ENCODE measurements around the gene METTL9.

Gene METTL9

GRCh38 chr16:21694609-21695008 is 95.2 kb downstream of the METTL9 start:
- no peaks in the 10 kb centered on the region for H3F3A ChIP-seq (ENCODE audit: low read depth)
- TF ChIP-seq CTCF (conservative IDR thresholded peaks at IDR 0.05; ENCODE audit: low read length), result no peak
- no peak for TF ChIP-seq EZH2phosphoT487 (IDR thresholded peaks at IDR 0.05; ENCODE audit: borderline replicate concordance)

GRCh38 chr16:21697032-21697431 is 97.7 kb downstream of the METTL9 start:
- no peak overlapping the region for H3K9ac ChIP-seq (ENCODE audit: low read depth, low read length, poor library complexity, severe bottlenecking)
- no peak overlapping the region for H2AFZ ChIP-seq (ENCODE audit: low read length)
- H3K4me2 ChIP-seq (ENCODE audit: low read depth, low read length, poor library complexity, severe bottlenecking), result no peak overlapping the region
- H3K79me2 ChIP-seq (ENCODE audit: insufficient read depth, low read length), result no peaks in the 10 kb centered on the region
- no peak overlapping the region for H3K4me3 ChIP-seq (ENCODE audit: low read length, poor library complexity, severe bottlenecking)
- no peaks in the 10 kb centered on the region for H3F3A ChIP-seq (ENCODE audit: low read depth)
- no peak for TF ChIP-seq EZH2phosphoT487 (IDR thresholded peaks at IDR 0.05; ENCODE audit: borderline replicate concordance)
- no peak for TF ChIP-seq CTCF (conservative IDR thresholded peaks at IDR 0.05; ENCODE audit: low read length)
- no peaks in the 10 kb centered on the region for H3K9me2 ChIP-seq (replicated peaks; ENCODE audit: low read depth, low read length)
- no peaks in the 10 kb centered on the region for H4K20me1 ChIP-seq (ENCODE audit: insufficient read depth, low read length, poor library complexity, severe bottlenecking)
- no peaks in the 10 kb centered on the region for H3K9me3 ChIP-seq (ENCODE audit: insufficient read depth, low read depth, low read length)
- H3K36me3 ChIP-seq (ENCODE audit: insufficient read depth, low read length), result no peaks in the 10 kb centered on the region
- no peaks in the 10 kb centered on the region for H3K4me1 ChIP-seq (ENCODE audit: insufficient read depth, low read length, poor library complexity, severe bottlenecking)
- no peaks in the 10 kb centered on the region for H3K27me3 ChIP-seq (ENCODE audit: insufficient read depth, low read length, poor library complexity, severe bottlenecking)

More at GRCh38 chr16:21694609-21695008, 95.2 kb downstream of the METTL9 start:
- no peaks in the 10 kb centered on the region for H3K9me2 ChIP-seq (replicated peaks; ENCODE audit: low read depth, low read length)
- H3K9ac ChIP-seq (ENCODE audit: low read depth, low read length, poor library complexity, severe bottlenecking), result no peak overlapping the region
- no peaks in the 10 kb centered on the region for H4K20me1 ChIP-seq (ENCODE audit: insufficient read depth, low read length, poor library complexity, severe bottlenecking)
- H3K36me3 ChIP-seq (ENCODE audit: insufficient read depth, low read length), result no peaks in the 10 kb centered on the region
- no peaks in the 10 kb centered on the region for H3K79me2 ChIP-seq (ENCODE audit: insufficient read depth, low read length)
- H3K4me2 ChIP-seq (ENCODE audit: low read depth, low read length, poor library complexity, severe bottlenecking), result no peak overlapping the region
- H3K4me3 ChIP-seq (ENCODE audit: low read length, poor library complexity, severe bottlenecking), result no peak overlapping the region
- H2AFZ ChIP-seq (ENCODE audit: low read length), result no peak overlapping the region
- H3K27me3 ChIP-seq (ENCODE audit: insufficient read depth, low read length, poor library complexity, severe bottlenecking), result no peaks in the 10 kb centered on the region
- H3K9me3 ChIP-seq (ENCODE audit: insufficient read depth, low read depth, low read length), result no peaks in the 10 kb centered on the region
- H3K4me1 ChIP-seq (ENCODE audit: insufficient read depth, low read length, poor library complexity, severe bottlenecking), result no peaks in the 10 kb centered on the region

- Histone ChIP-seq H3K27me3 (ENCODE audit: insufficient read depth, low read length, poor library complexity, severe bottlenecking) (no peaks in the 10 kb centered on the region), H4K20me1 (ENCODE audit: insufficient read depth, low read length, poor library complexity, severe bottlenecking) (no peaks in the 10 kb centered on the region), H3K36me3 (ENCODE audit: insufficient read depth, low read length) (no peaks in the 10 kb centered on the region), H3K9ac (ENCODE audit: low read depth, low read length, poor library complexity, severe bottlenecking) (no peak overlapping the region), H3K4me1 (ENCODE audit: insufficient read depth, low read length, poor library complexity, severe bottlenecking) (no peaks in the 10 kb centered on the region), H3F3A (ENCODE audit: low read depth) (no peaks in the 10 kb centered on the region), H3K9me3 (ENCODE audit: insufficient read depth, low read depth, low read length) (no peaks in the 10 kb centered on the region), H3K4me3 (ENCODE audit: low read length, poor library complexity, severe bottlenecking) (no peak overlapping the region), H3K4me2 (ENCODE audit: low read depth, low read length, poor library complexity, severe bottlenecking) (no peak overlapping the region), H3K79me2 (ENCODE audit: insufficient read depth, low read length) (no peaks in the 10 kb centered on the region), H3K9me2 (replicated peaks; ENCODE audit: low read depth, low read length) (no peaks in the 10 kb centered on the region), H2AFZ (ENCODE audit: low read length) (no peak overlapping the region)
- TF ChIP-seq CTCF (conservative IDR thresholded peaks at IDR 0.05; ENCODE audit: low read length) (peak; percentile 44), EZH2phosphoT487 (IDR thresholded peaks at IDR 0.05; ENCODE audit: borderline replicate concordance) (no peak)
These were observed 99.0 kb downstream of the METTL9 start for GRCh38 chr16:21698169-21699032.

All from Loucy (cell line).